Astrocyte (in vitro differentiated cells and primary cell): ENCODE measurements around the gene SLC6A5. TPM values are rescaled to one million over a fixed set of nuclear protein-coding genes. Genes with fewer than 3 reads are reported as not detected.

ENCODE experiments used
- DNase-seq: peaks from one replicate; pipeline ENCODE4 v3.0.0-alpha.2; 2010; ENCODE audit warnings: low read depth
- FAIRE-seq: peaks from 2 replicates; lab custom pipeline; 2011; peaks lifted over from hg19 to GRCh38; lab: Jason Lieb, UNC
- H2AFZ ChIP-seq: 2 replicates; pipeline ENCODE4 v1.6.0; 2012; ENCODE audit warnings: low read depth, low read length, inconsistent platforms
- H3K27ac ChIP-seq: 2 replicates; pipeline ENCODE4 v1.5.1; 2011; ENCODE audit warnings: low read depth, low read length, inconsistent platforms
- H3K27me3 ChIP-seq: 2 replicates; pipeline ENCODE4 v1.6.0; 2011; ENCODE audit warnings: low read length, inconsistent platforms; ENCODE audit not compliant: insufficient read depth
- H3K36me3 ChIP-seq: 2 replicates; pipeline ENCODE4 v1.5.1; 2011; ENCODE audit warnings: low read length, inconsistent platforms; ENCODE audit not compliant: insufficient read depth
- H3K4me1 ChIP-seq: 2 replicates; pipeline ENCODE4 v1.5.1; 2011; ENCODE audit warnings: low read length, inconsistent platforms; ENCODE audit not compliant: insufficient read depth
- H3K4me2 ChIP-seq: 2 replicates; pipeline ENCODE4 v1.6.0; 2012; ENCODE audit warnings: low read length, inconsistent platforms
- H3K4me3 ChIP-seq: 2 replicates; pipeline ENCODE4 v1.5.1; 2011; ENCODE audit warnings: low read depth, mild to moderate bottlenecking, low read length, inconsistent platforms; ENCODE audit not compliant: insufficient read depth
- H3K79me2 ChIP-seq: 2 replicates; pipeline ENCODE4 v1.6.0; 2012; ENCODE audit warnings: mild to moderate bottlenecking, low read length, inconsistent platforms; ENCODE audit not compliant: insufficient read depth
- H3K9ac ChIP-seq: 2 replicates; pipeline ENCODE4 v1.6.0; 2012; ENCODE audit warnings: mild to moderate bottlenecking, low read length, inconsistent platforms
- H3K9me3 ChIP-seq: 2 replicates; pipeline ENCODE4 v1.5.1; 2012; ENCODE audit warnings: low read depth, mild to moderate bottlenecking, low read length, inconsistent platforms; ENCODE audit not compliant: insufficient read depth
- H4K20me1 ChIP-seq: 2 replicates; pipeline ENCODE4 v1.6.0; 2012; ENCODE audit warnings: low read length, inconsistent platforms; ENCODE audit not compliant: insufficient read depth
- H3K27ac Mint-ChIP-seq: one replicate; pipeline ENCODE4 v1.8.0; 2021; ENCODE audit warnings: mild to moderate bottlenecking, mixed read lengths; ENCODE audit not compliant: unreplicated experiment
- H3K27me3 Mint-ChIP-seq: one replicate; pipeline ENCODE4 v1.8.0; 2021; ENCODE audit warnings: low read depth, mixed read lengths; ENCODE audit not compliant: unreplicated experiment
- H3K36me3 Mint-ChIP-seq: one replicate; pipeline ENCODE4 v1.8.0; 2021; ENCODE audit warnings: low read depth, mixed read lengths; ENCODE audit not compliant: unreplicated experiment
- H3K4me1 Mint-ChIP-seq: one replicate; pipeline ENCODE4 v1.8.0; 2021; ENCODE audit warnings: low read depth, mixed read lengths; ENCODE audit not compliant: unreplicated experiment
- H3K4me3 Mint-ChIP-seq: one replicate; pipeline ENCODE4 v1.8.0; 2021; ENCODE audit warnings: mild to moderate bottlenecking, moderate library complexity, mixed read lengths; ENCODE audit not compliant: unreplicated experiment
- H3K9me3 Mint-ChIP-seq: one replicate; pipeline ENCODE4 v1.8.0; 2021; ENCODE audit warnings: mild to moderate bottlenecking, mixed read lengths; ENCODE audit not compliant: unreplicated experiment
- CTCF ChIP-seq: IDR thresholded peaks from 2 replicates; pipeline ENCODE4 v1.5.1; 2011; ENCODE audit warnings: low read depth, mild to moderate bottlenecking, inconsistent platforms, low read length, moderate library complexity; ENCODE audit not compliant: insufficient read depth
- EZH2 ChIP-seq: IDR thresholded peaks from 2 replicates; pipeline ENCODE4 v1.6.1; 2012; ENCODE audit warnings: mild to moderate bottlenecking, low read length, inconsistent platforms; ENCODE audit not compliant: insufficient read depth
- total RNA-seq: library from RNA; stranded (reverse); gene quantifications from 2 replicates; pipeline ENCODE4 v1.2.1, GENCODE V29; 2021

The SLC6A5 gene
- total RNA-seq, 1 donor from 2014 or later: not detected

GRCh38 chr11:20600551-20600950 is 1.1 kb downstream of the SLC6A5 start:
- peaks cover 6% of the 10 kb centered on the region for H3K9me3 ChIP-seq
- H4K20me1 ChIP-seq: no peaks in the 10 kb centered on the region
- H3K36me3 ChIP-seq: no peaks in the 10 kb centered on the region
- no peak for TF ChIP-seq EZH2
- no peak for TF ChIP-seq CTCF
- no peak overlapping the region for H2AFZ ChIP-seq
- H3K79me2 ChIP-seq: no peaks in the 10 kb centered on the region
- no peak overlapping the region for H3K4me3 ChIP-seq
- Mint-ChIP-seq H3K27ac (no peak overlapping the region), H3K9me3 (peaks cover 7% of the 10 kb centered on the region), H3K36me3 (no peaks in the 10 kb centered on the region), H3K4me3 (no peak overlapping the region), H3K4me1 (peaks cover 2% of the 10 kb centered on the region), H3K27me3 (peaks cover 90% of the 10 kb centered on the region)
- DNase-seq (no peak), FAIRE-seq (no peak)
- H3K27me3 ChIP-seq: peaks cover 90% of the 10 kb centered on the region
- no peak overlapping the region for H3K27ac ChIP-seq
- no peak overlapping the region for H3K9ac ChIP-seq
- H3K4me1 ChIP-seq: no peaks in the 10 kb centered on the region
- no peak overlapping the region for H3K4me2 ChIP-seq

GRCh38 chr11:20601221-20601914 is 2.0 kb downstream of the SLC6A5 start:
- Mint-ChIP-seq H3K27ac (no peak overlapping the region), H3K36me3 (no peaks in the 10 kb centered on the region), H3K4me3 (no peak overlapping the region), H3K4me1 (peaks cover 2% of the 10 kb centered on the region), H3K9me3 (peaks cover 7% of the 10 kb centered on the region), H3K27me3 (peaks cover 88% of the 10 kb centered on the region)
- FAIRE-seq (no peak), DNase-seq (no peak)
- peaks cover 6% of the 10 kb centered on the region for H3K9me3 ChIP-seq
- no peak overlapping the region for H3K27ac ChIP-seq
- no peak overlapping the region for H3K9ac ChIP-seq
- no peaks in the 10 kb centered on the region for H4K20me1 ChIP-seq
- no peaks in the 10 kb centered on the region for H3K36me3 ChIP-seq
- H3K79me2 ChIP-seq: no peaks in the 10 kb centered on the region
- TF ChIP-seq EZH2 (peak; percentile 60), CTCF (no peak)
- H3K4me2 ChIP-seq: no peak overlapping the region
- H3K4me3 ChIP-seq: no peak overlapping the region
- H3K27me3 ChIP-seq: peaks cover 91% of the 10 kb centered on the region
- H2AFZ ChIP-seq: no peak overlapping the region
- no peaks in the 10 kb centered on the region for H3K4me1 ChIP-seq

GRCh38 chr11:20604295-20604803 is 4.9 kb downstream of the SLC6A5 start:
- Mint-ChIP-seq H3K4me1 (no peaks in the 10 kb centered on the region), H3K27me3 (peaks cover 74% of the 10 kb centered on the region), H3K4me3 (no peak overlapping the region), H3K9me3 (peaks cover 3% of the 10 kb centered on the region), H3K36me3 (no peaks in the 10 kb centered on the region), H3K27ac (no peak overlapping the region)
- DNase-seq: no peak
- peaks cover 74% of the 10 kb centered on the region for H3K27me3 ChIP-seq
- no peak overlapping the region for H3K9ac ChIP-seq
- no peaks in the 10 kb centered on the region for H4K20me1 ChIP-seq
- no peak overlapping the region for H3K27ac ChIP-seq
- no peaks in the 10 kb centered on the region for H3K36me3 ChIP-seq
- no peak overlapping the region for H3K4me2 ChIP-seq
- H3K9me3 ChIP-seq: peaks cover 2% of the 10 kb centered on the region
- no peaks in the 10 kb centered on the region for H3K79me2 ChIP-seq
- no peaks in the 10 kb centered on the region for H3K4me1 ChIP-seq
- H2AFZ ChIP-seq: no peak overlapping the region
- no peak overlapping the region for H3K4me3 ChIP-seq
- no peak for TF ChIP-seq CTCF
- TF ChIP-seq EZH2: peak; percentile 70
- no peak for FAIRE-seq
